NCI-H2081 treated with DMSO at 0.1 percent for 48 hours (cell line): ENCODE data around the gene ALOX5.
"Not testable (repeated sequence)": the region's sequence is repeated elsewhere in the genome, so short reads cannot be mapped to it uniquely, and the experiment has no call there.

Experiments
- DNase-seq: peaks from one replicate; lab custom pipeline; 2025; lab: John Stamatoyannopoulos, UW

ALOX5 gene

DNA sequence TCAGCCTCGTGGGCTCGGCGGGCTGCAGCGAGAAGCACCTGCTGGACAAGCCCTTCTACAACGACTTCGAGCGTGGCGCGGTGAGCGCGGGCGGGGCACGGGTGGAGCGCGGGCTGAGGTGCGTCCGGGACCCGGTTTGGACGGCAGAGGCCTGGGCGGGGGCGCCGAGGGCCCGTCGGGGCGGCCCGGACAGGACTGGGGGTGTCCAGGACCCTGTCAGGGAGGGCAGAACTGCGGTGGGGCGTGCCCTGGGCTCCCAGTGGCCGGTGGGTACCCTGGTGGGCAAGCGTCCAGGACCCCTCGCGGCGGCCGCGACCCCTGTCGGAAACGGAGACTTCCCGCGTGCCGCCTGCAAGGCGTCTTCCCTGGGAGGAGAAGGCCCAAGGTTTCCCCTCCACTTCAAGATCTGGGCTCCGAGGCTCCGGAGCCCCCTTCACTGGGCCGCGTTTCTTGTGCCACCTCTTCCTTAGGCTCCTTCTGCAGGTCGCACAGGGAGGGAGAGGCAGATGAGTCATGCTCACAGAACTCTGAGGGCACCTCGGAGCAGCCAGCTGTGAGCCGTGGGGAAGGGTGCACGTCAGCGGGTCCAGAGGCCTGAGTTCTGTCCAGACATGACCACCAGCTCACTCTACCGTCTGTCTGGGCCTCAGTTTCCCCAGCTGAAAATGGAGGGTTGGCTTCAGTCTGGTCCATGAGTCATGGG lies 485 bp downstream of the ALOX5 start:
- DNase-seq = no peak

DNA sequence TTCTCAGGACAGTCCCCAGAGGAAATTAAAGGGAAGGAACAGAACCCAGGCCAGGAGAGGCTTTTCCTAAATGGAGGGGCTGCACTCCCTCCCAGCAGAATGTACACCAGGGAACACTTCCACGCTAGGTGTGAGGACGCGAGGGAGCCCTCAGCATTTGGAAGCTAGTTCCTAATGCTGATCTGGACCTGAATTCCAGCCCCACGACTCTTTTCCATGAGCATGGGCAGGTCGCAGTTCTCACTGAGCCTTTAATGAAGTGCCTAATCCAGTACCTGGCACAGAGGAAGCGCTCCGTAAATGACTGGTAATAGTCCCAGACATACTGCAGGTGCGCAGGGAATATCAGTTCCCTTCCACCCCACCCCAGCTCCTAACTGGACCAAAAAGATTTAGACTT lies 1.1 kb downstream of the ALOX5 start:
- DNase-seq = no peak

DNA sequence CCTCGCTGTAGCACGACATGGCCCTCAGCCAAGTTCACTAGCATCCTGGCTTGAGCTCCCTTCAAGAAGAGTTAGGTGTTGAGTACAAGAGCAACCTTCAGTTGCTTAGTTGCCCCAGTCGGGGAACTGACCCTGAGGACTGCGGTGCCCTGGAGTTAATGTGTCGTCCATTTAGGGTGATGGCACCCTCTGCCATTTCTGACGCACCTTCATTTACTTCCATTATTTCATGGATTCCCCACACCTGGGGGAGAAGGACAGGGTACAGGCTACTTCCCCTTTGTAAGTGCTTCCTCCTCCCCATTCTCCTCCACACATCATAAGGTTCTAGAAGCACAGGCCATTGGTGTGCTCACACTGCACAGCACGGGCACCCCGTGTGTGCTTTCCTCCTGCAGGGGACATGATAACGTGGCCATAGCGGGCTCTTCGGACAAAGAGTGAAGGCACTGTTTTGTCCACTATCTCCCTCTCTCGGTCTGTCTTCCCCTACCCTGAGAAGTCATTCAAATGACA lies 1.8 kb downstream of the ALOX5 start:
- no peak for DNase-seq

DNA sequence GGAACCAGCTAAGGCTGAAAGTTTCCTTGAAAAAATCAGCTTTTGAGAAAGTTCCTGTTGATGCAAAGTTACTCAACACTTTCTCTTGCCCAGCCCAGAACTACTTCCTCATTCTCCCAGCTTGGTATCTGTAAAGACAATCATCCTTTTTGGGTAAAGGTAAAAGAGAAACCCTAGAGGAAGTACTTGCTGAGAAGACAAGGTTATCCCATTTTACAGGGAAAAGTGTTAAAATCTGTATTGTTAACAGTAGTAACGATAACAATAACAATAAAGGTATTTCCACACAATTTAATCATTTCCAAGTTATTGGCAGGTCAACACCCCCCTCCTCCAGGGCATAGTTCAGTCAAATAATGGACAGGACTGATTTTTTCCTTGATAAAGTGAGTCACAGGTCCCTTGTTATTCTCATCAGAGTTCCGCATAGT lies 2.4 kb downstream of the ALOX5 start:
- no peak for DNase-seq

DNA sequence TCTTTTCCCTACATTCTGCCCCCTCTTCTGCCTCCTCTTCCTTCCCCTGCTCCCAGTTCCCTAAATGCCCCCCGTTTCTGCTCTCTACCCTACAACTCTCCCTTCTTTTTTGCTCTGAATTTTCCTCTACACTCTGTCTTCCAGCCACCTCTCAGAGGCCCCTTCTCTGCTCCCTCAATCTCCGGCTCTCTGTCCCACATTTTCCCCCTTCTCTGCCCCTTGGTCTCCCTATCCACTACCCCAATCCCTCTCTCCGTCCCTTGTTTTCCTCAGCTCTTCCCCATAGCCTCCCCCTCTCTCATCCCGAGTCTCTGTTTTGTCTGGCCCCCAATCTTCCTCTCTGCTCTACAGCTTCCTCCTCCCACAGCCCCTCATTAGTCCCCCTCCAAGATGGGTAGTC lies 3.3 kb downstream of the ALOX5 start:
- DNase-seq = no peak

DNA sequence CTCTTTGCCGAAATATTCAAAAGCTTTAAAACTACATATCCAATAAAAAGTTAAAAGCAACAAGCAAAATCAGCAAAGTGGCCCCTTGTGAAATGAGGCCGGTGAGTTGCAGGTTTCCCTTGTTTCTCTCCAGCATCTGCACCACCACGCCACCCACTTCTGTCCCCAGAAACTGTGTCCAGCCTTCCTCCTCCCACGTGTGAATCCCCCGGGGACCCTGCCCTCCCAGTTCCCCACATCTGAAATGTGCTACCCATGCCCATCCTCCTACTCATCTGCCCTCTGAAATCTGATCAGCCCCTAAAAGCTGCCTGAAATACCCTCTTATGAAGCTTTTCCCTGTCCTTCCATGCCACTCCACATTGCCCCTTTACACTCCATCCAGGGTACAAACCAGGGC lies 3.8 kb downstream of the ALOX5 start:
- no peak for DNase-seq

DNA sequence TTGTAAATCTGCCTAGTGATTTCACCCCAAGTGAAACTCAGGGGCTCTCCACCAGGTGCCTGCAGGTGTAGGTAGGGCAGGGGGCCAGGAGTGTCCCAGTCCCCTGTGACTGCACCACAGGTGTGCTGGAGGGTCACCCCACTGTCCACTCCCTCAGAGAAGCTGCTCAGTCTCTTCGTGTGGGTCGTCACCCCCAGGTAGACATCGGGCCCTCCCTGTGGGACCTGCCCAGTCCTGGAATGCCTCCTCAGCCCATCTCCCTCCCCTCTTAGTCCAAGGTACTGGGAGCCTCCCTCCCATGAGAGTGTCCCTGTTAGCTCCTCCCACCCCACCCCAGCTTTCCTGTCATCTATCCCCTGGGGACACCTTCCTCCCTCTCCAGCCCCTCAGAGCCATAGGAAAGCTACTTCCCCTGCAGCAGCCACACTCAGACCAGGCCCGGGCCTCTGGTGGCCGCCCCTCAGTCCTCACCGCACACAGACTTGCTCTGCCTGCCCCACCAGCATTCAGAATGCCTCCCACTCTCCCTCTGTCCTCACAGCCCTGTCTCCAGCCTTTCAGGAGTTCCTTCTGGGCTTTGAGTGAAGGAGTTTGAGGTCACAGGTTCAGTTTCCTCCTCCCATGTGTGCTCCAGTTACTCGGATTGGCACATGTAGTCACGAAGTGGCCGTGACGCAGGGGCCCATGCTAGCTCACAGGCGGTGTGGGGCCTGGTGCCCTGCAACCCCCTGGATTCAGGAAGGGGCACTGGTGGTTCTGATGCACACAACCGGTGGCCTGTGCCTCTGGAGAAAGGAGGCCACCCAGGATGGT lies 5.1 kb downstream of the ALOX5 start:
- DNase-seq = no peak

DNA sequence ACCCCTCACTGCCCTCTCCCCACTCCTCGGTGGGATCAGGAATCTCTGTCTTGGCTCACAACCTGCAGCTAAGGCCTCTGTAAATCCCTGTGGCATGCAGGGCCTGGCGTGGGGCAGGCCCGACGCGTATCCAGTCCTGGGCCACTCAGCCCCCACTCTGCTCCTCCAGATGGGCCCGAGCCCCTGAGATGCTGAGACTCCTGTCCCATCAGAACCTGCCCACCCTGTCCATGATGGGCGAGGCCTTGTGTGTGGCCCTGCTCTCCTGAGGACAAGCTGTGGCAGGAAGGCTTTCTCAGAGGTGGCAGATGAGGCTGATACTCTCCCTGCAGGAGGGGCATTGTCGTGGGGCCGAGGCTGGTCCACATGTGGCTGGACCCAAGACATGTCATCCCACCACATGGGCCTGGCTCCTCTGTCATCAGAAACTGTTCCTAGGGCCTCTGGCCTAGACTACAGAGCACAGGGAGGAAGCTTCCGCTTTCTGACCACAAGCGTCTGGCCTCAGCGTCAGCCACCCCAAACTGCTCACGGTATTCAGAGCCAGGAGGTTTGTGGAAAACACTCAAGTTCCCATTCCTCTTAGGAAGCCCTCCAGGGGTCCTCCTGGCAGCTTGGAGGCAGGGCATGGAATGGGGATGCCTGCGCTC lies 6.0 kb downstream of the ALOX5 start:
- no peak for DNase-seq

DNA sequence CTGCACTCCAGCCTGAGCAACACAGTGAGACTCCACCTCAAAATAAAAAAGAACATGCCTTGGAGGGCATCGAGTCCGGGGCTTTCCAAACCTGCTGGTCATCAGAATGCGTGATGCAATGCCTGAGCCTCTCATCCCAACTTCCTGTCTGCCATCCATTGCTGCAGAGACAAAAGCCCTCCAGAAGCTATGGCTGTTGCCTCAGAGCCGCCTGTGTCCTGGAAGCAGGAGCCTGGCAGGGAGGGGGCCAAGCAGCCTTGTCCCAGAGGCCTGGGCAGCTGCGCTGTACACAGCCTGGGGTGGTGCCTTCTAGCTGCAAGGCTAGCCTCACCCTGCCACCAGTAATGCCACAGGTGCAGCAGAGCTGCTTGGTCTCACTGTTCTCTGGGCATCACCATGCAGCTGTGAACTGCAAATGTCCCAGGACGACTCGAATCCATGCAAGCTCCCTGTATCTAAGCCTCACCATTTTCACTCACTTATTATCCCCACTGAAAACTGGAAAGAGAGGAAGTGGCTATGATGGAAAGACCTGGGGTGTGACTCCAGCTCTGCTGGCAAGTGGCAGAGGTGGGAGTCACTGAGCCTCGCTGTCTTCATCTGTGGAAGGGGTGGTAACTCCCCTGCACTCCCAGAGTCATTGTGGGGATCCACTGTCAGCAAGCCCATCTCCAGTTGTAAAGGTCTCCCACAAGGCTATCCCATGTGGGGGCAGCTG lies 7.0 kb downstream of the ALOX5 start:
- DNase-seq = no peak

DNA sequence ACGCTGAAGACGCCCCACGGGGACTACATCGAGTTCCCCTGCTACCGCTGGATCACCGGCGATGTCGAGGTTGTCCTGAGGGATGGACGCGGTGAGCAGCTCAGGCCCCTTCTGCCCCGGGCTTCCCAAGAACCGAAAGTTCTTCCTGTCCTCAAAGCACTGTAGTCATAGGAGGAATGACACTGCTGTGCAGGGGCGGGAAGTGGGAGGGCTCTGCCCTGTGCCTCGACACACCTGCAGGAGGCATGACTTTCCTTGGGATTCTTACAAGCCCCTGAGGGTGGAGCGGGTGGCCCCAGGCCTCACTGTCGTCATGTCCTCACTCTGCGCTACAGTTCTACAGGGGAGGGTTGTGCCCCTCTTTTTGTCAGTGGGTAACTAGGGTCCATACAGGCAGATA lies 8.6 kb downstream of the ALOX5 start:
- no peak for DNase-seq

DNA sequence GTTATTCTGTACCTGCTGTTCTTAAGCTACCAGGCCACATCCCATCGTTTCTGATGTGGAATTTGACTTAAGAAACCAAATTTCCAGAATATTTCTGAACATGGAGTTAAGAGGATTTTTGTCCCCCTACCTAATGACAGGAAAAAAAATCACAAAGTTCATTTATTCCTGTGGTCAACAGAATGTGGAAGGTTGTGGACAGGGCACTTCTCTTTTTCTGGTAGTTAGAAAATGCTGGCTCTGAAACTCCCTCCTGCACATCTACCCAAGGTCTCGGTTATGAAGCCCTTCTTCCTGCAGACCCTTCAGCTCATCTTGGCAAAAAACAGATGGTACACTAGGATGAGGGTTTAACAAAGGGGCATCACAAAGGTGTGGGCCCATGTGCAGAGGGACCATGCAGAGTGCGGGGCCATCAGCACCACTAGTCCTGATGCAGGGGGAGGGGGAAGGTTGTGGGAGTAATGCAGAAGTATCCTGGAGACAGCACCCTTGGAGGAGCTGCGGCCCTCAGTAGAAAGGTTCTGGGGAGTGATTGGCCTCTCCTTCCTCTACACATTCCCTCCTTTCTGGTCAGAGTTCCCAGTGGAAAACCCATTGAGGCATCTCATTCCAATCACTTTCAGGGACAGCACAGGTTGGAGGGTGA lies 9.8 kb downstream of the ALOX5 start:
- DNase-seq = no peak

DNA sequence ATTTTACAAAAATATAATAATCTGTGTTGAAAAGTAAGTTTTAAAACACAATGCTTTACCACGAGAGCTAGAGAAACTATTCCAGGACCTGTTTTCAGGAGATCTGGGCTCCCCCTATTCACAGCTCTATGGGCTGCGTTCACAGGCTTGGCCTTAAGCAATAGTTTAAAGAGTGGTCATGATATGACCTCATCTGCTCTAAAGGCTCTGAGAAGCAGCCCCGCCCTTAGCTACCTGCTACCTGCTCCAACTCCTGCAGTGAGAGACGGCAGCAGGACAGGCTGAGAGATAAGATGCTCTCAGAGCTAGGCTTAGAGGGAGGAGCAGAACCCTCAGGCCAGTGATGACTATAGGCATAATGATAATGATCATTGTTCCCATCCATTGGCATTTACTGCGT lies 12.6 kb downstream of the ALOX5 start:
- no peak for DNase-seq

DNA sequence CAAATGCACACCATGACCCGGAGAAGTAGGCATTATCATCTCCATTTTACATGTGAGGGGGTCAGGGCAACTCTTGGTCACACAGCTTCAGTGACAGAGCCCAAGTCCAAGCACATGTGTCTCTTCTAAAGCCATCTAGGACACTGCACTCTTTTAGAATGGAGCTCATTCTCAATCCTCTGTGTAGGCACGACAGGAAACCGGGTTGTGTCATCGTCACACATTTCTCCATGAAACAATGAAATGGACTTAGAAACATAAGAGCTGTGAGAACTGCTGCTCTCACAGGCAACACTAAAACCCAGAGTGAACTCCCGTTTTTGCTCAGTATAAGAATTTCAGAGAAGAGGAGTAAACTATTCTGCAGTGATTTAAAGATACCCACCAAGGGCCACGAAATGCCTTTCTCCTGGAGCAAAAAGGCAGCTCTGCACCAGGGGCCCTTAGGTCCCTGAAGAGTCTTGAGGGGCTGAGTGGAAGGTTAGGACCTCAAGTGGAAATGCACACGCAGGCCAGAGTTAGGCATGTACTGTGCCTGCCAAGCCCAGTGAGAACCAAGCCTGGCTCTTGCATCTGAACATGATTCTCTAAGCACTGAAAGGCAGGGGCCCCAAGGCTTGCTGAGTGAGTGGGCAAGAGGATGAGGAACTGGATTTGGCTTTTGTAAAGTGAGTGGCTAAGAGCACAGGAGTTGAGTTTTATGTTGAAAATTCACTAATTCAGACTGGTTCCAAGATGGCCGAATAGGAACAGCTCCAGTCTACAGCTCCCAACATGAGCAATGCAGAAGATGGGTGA lies 13.3 kb downstream of the ALOX5 start:
- DNase-seq = no peak

DNA sequence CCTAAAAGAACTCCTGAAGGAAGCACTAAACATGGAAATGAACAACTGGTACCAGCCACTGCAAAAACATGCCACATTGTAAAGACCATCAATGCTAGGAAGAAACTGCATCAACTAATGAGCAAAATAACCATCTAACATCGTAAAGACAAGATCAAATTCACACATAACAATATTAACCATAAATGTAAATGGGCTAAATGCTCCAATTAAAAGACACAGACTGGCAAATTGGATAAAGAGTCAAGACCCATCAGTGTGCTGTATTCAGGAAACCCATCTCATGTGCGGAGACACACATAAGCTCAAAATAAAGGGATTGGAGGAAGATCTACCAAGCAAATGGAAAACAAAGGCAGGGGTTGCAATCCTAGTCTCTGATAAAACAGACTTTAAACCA lies 15.7 kb downstream of the ALOX5 start:
- not testable (repeated sequence) for DNase-seq

DNA sequence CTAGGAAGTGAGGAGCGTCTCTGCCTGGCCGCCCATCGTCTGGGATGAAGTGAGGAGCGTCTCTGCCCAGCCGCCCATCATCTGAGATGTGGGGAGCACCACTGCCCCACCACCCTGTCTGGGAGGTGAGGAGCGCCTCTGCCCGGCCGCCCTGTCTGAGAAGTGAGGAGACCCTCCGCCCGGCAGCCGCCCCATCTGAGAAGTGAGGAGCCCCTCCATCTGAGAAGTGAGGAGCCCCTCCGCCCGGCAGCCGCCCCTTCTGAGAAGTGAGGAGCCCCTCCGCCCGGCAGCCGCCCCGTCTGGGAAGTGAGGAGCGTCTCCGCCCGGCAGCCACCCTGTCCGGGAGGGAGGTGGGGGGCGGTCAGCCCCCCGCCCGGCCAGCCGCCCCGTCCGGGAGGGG lies 17.6 kb downstream of the ALOX5 start:
- DNase-seq = not testable (repeated sequence)

DNA sequence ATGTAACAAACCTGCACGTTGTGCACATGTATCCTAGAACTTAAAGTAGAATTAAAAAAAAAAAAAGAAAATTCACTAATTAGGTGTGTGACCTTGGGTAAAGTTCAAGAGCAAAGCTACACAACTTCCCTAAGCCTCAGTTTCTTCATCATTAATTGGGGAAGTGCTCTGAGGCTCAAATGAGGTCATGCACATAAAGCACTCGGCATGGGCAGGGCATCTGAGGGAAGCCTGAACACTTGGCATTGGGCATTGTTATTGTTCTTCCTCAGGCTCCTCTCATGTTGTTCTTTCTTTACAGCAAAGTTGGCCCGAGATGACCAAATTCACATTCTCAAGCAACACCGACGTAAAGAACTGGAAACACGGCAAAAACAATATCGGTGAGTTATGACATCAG lies 21.5 kb downstream of the ALOX5 start:
- no peak for DNase-seq

DNA sequence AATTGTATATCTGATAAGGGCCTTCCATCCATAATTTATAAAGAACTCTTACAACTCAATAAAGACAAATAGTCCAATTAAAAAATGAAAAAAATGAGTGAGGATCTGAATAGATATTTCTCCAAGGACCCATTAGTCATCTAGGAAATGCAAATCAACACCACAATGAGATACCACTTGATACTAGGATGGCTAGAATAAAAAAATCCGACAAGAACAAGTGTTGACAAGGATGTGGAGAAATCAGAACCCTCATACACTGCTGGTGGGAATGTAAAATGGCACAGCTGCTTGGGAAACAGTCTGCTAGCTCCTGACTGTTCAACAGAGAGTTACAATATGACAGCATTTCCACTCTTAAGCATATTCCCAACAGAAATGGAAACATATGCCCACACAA lies 24.6 kb downstream of the ALOX5 start:
- no peak for DNase-seq

DNA sequence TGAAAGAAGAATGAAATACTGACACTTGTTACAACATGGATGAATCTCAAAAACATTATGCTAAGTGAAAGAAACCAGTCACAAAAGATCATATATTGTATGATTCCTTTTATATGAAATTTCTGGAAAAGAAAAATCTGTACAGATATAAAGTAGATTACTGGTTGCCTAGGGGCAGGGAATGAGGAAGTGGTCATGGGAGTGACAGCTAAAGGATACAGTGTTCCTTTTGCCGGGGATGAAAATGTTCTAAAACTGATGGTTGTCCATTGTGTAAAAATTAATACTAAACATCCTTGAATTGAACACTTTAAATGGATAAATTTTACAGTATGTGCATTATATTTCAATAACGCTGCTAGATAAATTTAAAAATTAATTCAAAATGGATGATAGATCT lies 25.1 kb downstream of the ALOX5 start:
- no peak for DNase-seq

DNA sequence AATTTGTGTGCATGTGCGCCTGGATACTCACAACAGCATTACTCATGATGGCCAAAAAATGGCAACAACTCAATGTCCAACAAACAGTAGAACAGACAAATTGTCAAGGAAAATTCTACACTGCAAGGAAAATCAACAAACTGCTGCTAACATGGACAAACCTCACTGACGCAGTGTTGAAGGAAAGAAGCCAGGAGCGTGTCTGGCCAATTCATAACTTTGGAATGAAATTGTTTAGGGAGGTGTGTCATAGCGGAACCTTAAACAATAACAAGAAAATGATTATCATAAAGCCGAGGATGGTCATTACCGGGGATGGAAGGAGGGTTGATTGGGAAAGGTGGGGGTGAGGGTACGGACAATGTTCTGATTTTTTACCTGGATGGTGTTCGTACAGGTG lies 29.1 kb downstream of the ALOX5 start:
- no peak for DNase-seq

DNA sequence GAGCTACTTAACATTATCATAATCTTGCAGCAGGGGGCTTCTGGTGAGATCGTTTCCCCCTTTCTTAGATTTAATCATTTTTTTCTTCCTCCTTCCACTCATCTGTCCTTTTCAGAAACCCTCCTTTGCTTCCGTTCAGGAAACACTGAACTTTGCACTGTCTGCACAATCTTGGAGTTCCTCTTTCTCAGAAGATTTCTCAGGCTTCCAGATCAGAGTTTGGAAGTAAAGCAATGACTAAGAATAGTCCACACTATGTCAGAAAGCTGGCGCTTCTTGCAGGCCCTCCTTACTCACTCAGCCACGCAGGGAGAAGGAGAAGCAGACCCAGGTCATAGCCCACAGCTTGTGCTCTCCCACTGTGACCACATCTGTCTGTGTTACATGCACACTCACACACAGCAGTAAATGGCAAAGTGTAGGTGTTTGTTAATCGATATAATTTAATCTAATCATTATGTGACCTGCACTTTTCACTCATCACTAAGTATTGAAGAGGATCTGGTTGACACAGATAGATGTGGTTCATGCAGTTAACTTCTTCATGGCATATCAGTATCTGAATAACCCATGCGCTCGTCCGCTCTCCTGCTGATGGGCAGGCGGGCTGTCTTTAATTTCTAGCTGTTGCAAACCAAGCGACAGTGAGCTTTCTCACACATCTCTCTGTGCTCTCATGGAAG lies 30.2 kb downstream of the ALOX5 start:
- DNase-seq = no peak
